ENCODE results near the gene FRMD3. TPM values are rescaled to one million over a fixed set of nuclear protein-coding genes. Genes with fewer than 3 reads are reported as not detected.

The FRMD3 gene
- total RNA-seq, 1 experiment from 2014 or later: 1.4 TPM

DNA sequence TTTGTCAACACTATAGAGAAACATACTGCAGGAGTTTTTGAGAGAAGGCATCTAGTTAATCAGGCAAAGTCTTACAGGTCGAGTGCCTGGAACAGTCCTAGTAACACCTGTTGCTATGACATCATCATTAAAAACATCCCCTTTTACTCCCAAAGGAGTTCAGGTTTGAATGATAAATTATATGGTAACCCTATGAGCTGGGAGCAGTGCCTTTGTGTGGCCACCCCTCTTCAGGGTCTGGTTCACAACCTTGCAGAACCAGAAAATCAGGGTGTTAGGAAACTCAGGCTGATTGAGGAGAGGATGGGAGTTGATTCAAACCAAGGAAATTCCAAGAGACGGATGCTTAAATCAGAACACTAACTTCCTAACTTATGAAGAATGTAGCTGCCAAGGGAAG is 296.1 kb downstream of the FRMD3 start:
- no peak overlapping the region for H3K27ac Mint-ChIP-seq
- peaks cover 5% of the 10 kb centered on the region; the same call in 1 of the 2 replicates for H3K9me3 Mint-ChIP-seq
- peaks cover 2% of the 10 kb centered on the region; the same call in 1 of the 2 replicates for H3K36me3 Mint-ChIP-seq
- DNase-seq (ENCODE audit: low spot score): no peak
- CTCF ChIA-PET: interaction anchor here (1.2 kb wide), 1 partner anchor 22 kb away, joined by 5 read pairs; no protein-coding TSS in a partner anchor
- no peak for ATAC-seq
- H3K4me1 Mint-ChIP-seq: peaks cover 10% of the 10 kb centered on the region
- H3K27me3 Mint-ChIP-seq (ENCODE audit: low read depth): no peaks in the 10 kb centered on the region
- POLR2A ChIA-PET: no interaction called here
- no peak overlapping the region for H3K4me3 Mint-ChIP-seq
- TF ChIP-seq RELA (CRISPR knock-in tag; IDR thresholded peaks at IDR 0.05; ENCODE audit: borderline replicate concordance): no peak
- TF ChIP-seq ZNF138 (CRISPR knock-in tag; conservative IDR thresholded peaks at IDR 0.05): no peak
- TF ChIP-seq, protein P1, sequence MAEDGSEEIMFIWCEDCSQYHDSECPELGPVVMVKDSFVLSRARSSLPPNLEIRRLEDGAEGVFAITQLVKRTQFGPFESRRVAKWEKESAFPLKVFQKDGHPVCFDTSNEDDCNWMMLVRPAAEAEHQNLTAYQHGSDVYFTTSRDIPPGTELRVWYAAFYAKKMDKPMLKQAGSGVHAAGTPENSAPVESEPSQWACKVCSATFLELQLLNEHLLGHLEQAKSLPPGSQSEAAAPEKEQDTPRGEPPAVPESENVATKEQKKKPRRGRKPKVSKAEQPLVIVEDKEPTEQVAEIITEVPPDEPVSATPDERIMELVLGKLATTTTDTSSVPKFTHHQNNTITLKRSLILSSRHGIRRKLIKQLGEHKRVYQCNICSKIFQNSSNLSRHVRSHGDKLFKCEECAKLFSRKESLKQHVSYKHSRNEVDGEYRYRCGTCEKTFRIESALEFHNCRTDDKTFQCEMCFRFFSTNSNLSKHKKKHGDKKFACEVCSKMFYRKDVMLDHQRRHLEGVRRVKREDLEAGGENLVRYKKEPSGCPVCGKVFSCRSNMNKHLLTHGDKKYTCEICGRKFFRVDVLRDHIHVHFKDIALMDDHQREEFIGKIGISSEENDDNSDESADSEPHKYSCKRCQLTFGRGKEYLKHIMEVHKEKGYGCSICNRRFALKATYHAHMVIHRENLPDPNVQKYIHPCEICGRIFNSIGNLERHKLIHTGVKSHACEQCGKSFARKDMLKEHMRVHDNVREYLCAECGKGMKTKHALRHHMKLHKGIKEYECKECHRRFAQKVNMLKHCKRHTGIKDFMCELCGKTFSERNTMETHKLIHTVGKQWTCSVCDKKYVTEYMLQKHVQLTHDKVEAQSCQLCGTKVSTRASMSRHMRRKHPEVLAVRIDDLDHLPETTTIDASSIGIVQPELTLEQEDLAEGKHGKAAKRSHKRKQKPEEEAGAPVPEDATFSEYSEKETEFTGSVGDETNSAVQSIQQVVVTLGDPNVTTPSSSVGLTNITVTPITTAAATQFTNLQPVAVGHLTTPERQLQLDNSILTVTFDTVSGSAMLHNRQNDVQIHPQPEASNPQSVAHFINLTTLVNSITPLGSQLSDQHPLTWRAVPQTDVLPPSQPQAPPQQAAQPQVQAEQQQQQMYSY (CRISPR knock-in tag; IDR thresholded peaks at IDR 0.05): no peak
- TF ChIP-seq, protein P2, sequence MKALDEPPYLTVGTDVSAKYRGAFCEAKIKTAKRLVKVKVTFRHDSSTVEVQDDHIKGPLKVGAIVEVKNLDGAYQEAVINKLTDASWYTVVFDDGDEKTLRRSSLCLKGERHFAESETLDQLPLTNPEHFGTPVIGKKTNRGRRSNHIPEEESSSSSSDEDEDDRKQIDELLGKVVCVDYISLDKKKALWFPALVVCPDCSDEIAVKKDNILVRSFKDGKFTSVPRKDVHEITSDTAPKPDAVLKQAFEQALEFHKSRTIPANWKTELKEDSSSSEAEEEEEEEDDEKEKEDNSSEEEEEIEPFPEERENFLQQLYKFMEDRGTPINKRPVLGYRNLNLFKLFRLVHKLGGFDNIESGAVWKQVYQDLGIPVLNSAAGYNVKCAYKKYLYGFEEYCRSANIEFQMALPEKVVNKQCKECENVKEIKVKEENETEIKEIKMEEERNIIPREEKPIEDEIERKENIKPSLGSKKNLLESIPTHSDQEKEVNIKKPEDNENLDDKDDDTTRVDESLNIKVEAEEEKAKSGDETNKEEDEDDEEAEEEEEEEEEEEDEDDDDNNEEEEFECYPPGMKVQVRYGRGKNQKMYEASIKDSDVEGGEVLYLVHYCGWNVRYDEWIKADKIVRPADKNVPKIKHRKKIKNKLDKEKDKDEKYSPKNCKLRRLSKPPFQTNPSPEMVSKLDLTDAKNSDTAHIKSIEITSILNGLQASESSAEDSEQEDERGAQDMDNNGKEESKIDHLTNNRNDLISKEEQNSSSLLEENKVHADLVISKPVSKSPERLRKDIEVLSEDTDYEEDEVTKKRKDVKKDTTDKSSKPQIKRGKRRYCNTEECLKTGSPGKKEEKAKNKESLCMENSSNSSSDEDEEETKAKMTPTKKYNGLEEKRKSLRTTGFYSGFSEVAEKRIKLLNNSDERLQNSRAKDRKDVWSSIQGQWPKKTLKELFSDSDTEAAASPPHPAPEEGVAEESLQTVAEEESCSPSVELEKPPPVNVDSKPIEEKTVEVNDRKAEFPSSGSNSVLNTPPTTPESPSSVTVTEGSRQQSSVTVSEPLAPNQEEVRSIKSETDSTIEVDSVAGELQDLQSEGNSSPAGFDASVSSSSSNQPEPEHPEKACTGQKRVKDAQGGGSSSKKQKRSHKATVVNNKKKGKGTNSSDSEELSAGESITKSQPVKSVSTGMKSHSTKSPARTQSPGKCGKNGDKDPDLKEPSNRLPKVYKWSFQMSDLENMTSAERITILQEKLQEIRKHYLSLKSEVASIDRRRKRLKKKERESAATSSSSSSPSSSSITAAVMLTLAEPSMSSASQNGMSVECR (CRISPR knock-in tag; IDR thresholded peaks at IDR 0.05; ENCODE audit: borderline replicate concordance): no peak
- no peak for TF ChIP-seq RORB (CRISPR knock-in tag; IDR thresholded peaks at IDR 0.05)
- TF ChIP-seq, protein P3, sequence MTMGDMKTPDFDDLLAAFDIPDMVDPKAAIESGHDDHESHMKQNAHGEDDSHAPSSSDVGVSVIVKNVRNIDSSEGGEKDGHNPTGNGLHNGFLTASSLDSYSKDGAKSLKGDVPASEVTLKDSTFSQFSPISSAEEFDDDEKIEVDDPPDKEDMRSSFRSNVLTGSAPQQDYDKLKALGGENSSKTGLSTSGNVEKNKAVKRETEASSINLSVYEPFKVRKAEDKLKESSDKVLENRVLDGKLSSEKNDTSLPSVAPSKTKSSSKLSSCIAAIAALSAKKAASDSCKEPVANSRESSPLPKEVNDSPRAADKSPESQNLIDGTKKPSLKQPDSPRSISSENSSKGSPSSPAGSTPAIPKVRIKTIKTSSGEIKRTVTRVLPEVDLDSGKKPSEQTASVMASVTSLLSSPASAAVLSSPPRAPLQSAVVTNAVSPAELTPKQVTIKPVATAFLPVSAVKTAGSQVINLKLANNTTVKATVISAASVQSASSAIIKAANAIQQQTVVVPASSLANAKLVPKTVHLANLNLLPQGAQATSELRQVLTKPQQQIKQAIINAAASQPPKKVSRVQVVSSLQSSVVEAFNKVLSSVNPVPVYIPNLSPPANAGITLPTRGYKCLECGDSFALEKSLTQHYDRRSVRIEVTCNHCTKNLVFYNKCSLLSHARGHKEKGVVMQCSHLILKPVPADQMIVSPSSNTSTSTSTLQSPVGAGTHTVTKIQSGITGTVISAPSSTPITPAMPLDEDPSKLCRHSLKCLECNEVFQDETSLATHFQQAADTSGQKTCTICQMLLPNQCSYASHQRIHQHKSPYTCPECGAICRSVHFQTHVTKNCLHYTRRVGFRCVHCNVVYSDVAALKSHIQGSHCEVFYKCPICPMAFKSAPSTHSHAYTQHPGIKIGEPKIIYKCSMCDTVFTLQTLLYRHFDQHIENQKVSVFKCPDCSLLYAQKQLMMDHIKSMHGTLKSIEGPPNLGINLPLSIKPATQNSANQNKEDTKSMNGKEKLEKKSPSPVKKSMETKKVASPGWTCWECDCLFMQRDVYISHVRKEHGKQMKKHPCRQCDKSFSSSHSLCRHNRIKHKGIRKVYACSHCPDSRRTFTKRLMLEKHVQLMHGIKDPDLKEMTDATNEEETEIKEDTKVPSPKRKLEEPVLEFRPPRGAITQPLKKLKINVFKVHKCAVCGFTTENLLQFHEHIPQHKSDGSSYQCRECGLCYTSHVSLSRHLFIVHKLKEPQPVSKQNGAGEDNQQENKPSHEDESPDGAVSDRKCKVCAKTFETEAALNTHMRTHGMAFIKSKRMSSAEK (CRISPR knock-in tag; IDR thresholded peaks at IDR 0.05; ENCODE audit: borderline replicate concordance): no peak
- no peak for TF ChIP-seq ELF4 (CRISPR knock-in tag; IDR thresholded peaks at IDR 0.05; ENCODE audit: low read depth)
- TF ChIP-seq, protein P4, sequence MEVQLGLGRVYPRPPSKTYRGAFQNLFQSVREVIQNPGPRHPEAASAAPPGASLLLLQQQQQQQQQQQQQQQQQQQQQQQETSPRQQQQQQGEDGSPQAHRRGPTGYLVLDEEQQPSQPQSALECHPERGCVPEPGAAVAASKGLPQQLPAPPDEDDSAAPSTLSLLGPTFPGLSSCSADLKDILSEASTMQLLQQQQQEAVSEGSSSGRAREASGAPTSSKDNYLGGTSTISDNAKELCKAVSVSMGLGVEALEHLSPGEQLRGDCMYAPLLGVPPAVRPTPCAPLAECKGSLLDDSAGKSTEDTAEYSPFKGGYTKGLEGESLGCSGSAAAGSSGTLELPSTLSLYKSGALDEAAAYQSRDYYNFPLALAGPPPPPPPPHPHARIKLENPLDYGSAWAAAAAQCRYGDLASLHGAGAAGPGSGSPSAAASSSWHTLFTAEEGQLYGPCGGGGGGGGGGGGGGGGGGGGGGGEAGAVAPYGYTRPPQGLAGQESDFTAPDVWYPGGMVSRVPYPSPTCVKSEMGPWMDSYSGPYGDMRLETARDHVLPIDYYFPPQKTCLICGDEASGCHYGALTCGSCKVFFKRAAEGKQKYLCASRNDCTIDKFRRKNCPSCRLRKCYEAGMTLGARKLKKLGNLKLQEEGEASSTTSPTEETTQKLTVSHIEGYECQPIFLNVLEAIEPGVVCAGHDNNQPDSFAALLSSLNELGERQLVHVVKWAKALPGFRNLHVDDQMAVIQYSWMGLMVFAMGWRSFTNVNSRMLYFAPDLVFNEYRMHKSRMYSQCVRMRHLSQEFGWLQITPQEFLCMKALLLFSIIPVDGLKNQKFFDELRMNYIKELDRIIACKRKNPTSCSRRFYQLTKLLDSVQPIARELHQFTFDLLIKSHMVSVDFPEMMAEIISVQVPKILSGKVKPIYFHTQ (CRISPR knock-in tag; IDR thresholded peaks at IDR 0.05): no peak
- TF ChIP-seq SMAD4 (CRISPR knock-in tag; IDR thresholded peaks at IDR 0.05): no peak
- TF ChIP-seq, protein P5, sequence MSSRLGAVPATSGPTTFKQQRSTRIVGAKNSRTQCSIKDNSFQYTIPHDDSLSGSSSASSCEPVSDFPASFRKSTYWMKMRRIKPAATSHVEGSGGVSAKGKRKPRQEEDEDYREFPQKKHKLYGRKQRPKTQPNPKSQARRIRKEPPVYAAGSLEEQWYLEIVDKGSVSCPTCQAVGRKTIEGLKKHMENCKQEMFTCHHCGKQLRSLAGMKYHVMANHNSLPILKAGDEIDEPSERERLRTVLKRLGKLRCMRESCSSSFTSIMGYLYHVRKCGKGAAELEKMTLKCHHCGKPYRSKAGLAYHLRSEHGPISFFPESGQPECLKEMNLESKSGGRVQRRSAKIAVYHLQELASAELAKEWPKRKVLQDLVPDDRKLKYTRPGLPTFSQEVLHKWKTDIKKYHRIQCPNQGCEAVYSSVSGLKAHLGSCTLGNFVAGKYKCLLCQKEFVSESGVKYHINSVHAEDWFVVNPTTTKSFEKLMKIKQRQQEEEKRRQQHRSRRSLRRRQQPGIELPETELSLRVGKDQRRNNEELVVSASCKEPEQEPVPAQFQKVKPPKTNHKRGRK (CRISPR knock-in tag; IDR thresholded peaks at IDR 0.05; ENCODE audit: borderline replicate concordance): no peak
- no peak for TF ChIP-seq CBFB (CRISPR knock-in tag; IDR thresholded peaks at IDR 0.05; ENCODE audit: low read depth)
- no peak for TF ChIP-seq JAZF1 (CRISPR knock-in tag; IDR thresholded peaks at IDR 0.05)
- TF ChIP-seq ZNF263 (CRISPR knock-in tag; IDR thresholded peaks at IDR 0.05; ENCODE audit: low read depth): no peak
- TF ChIP-seq, protein P6, sequence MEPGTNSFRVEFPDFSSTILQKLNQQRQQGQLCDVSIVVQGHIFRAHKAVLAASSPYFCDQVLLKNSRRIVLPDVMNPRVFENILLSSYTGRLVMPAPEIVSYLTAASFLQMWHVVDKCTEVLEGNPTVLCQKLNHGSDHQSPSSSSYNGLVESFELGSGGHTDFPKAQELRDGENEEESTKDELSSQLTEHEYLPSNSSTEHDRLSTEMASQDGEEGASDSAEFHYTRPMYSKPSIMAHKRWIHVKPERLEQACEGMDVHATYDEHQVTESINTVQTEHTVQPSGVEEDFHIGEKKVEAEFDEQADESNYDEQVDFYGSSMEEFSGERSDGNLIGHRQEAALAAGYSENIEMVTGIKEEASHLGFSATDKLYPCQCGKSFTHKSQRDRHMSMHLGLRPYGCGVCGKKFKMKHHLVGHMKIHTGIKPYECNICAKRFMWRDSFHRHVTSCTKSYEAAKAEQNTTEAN (CRISPR knock-in tag; IDR thresholded peaks at IDR 0.05): no peak
- TF ChIP-seq, protein P7, sequence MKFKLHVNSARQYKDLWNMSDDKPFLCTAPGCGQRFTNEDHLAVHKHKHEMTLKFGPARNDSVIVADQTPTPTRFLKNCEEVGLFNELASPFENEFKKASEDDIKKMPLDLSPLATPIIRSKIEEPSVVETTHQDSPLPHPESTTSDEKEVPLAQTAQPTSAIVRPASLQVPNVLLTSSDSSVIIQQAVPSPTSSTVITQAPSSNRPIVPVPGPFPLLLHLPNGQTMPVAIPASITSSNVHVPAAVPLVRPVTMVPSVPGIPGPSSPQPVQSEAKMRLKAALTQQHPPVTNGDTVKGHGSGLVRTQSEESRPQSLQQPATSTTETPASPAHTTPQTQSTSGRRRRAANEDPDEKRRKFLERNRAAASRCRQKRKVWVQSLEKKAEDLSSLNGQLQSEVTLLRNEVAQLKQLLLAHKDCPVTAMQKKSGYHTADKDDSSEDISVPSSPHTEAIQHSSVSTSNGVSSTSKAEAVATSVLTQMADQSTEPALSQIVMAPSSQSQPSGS (CRISPR knock-in tag; IDR thresholded peaks at IDR 0.05; ENCODE audit: borderline replicate concordance, low read depth): no peak

Measured in WTC11 (cell line).